ENCODE results near the gene ICA1.

Gene ICA1

DNA sequence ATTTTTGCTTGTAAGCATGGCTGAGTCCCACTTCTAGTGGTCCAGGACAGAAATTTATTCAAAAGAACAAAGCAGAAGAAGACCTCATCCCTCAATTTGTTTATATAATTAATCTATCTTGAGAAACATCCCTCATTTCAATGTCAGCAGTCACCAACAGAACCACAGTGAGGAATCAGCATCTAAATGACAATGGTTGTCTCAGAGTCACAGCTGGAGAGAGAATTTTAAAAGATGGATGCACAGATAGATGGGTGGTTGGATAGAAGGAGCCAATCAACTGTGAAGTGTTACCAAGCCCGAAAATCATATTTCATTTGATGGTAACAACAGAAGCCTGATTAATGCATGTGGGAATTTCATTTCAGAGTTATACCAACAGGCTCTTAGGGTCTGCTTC lies 55.0 kb downstream of the ICA1 start:
- Histone ChIP-seq H3K4me3 (ENCODE audit: low read length) (no peak overlapping the region), H3K4me2 (ENCODE audit: low read length) (no peak overlapping the region), H3K36me3 (ENCODE audit: insufficient read depth, low read length) (no peaks in the 10 kb centered on the region), H3K9ac (ENCODE audit: low read depth, low read length) (no peak overlapping the region), H3K4me1 (ENCODE audit: control insufficient read depth, insufficient read depth, low read length) (no peaks in the 10 kb centered on the region), H3K9me3 (replicated peaks; ENCODE audit: low read length) (no peaks in the 10 kb centered on the region), H3K27me3 (ENCODE audit: control insufficient read depth, insufficient read depth, low read length) (no peaks in the 10 kb centered on the region)

DNA sequence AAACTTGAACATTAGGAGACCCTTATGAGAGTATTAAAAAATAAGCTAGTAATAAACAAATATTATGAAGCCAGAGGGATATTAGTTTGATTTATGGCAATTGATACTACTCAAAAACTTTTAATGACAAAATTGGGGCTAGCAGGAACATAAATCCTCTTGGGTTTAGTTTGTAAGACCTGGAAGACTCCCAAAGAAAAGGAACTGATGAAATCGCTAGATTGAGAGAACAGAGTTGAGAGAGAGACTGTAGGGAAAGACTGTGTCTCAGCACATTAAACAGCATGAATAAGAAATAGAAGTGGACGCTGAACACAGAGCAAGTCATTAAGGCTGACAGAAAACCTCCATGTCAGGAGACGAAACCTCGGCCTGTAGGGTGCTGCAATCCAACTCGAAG lies 56.4 kb downstream of the ICA1 start:
- H3K36me3 ChIP-seq (ENCODE audit: insufficient read depth, low read length) = no peaks in the 10 kb centered on the region
- H3K4me3 ChIP-seq (ENCODE audit: low read length) = no peak overlapping the region
- no peaks in the 10 kb centered on the region for H3K4me1 ChIP-seq (ENCODE audit: control insufficient read depth, insufficient read depth, low read length)
- no peaks in the 10 kb centered on the region for H3K27me3 ChIP-seq (ENCODE audit: control insufficient read depth, insufficient read depth, low read length)
- H3K9me3 ChIP-seq (replicated peaks; ENCODE audit: low read length) = no peaks in the 10 kb centered on the region
- no peak overlapping the region for H3K4me2 ChIP-seq (ENCODE audit: low read length)
- H3K9ac ChIP-seq (ENCODE audit: low read depth, low read length) = no peak overlapping the region

DNA sequence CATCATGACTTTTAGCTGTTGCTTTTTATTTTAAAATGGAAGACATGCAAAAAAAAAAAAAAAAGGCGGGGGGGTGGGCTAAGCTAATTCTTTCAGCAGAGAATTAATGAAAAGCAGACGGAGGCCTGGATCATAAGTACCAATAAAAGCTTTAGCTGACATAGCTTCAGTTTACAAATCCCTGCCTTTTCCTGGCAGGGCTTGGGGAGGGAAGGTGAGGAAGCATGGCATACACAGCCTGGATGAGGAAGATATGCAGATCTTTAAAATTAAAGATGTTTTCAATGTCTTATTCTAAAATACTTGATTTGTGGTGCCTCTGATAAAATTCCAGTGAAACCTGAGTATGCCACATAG lies 57.0 kb downstream of the ICA1 start:
- Histone ChIP-seq H3K9me3 (replicated peaks; ENCODE audit: low read length) (no peaks in the 10 kb centered on the region), H3K36me3 (ENCODE audit: insufficient read depth, low read length) (no peaks in the 10 kb centered on the region), H3K9ac (ENCODE audit: low read depth, low read length) (no peak overlapping the region), H3K4me1 (ENCODE audit: control insufficient read depth, insufficient read depth, low read length) (no peaks in the 10 kb centered on the region), H3K27me3 (ENCODE audit: control insufficient read depth, insufficient read depth, low read length) (no peaks in the 10 kb centered on the region), H3K4me3 (ENCODE audit: low read length) (no peak overlapping the region), H3K4me2 (ENCODE audit: low read length) (no peak overlapping the region)

DNA sequence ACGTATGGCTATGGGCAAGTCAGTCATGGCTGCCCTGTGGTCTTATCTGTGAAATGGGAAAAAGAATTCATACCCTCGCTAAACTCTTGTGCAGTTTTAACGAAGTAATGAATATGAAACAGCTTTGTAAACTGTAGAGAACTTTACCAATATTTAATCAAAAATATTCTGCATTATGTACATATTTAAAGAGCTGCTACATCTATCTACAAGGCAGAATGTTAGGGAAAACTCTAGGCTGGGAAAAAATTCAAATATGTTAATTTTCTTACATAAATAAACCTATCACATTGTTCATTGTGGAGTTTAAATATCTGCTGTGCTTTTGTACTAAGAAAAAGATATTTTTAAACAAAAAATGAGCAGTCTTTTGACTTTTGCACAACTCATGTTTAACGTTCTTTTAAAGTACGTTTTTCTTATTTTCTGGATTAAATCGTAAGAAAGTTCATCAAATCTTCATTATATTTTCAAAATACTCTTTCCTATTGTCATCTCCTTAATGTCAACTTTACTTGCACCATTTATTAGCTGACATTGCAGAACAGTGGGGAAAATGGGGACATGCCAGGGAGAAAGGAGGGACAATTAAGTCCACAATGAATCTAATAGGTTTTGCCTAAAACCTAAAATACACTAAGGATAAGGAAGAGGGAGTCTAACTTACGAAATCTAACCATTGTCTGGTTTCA lies 57.5 kb downstream of the ICA1 start:
- no peak overlapping the region for H3K4me3 ChIP-seq (ENCODE audit: low read length)
- no peak overlapping the region for H3K9ac ChIP-seq (ENCODE audit: low read depth, low read length)

DNA sequence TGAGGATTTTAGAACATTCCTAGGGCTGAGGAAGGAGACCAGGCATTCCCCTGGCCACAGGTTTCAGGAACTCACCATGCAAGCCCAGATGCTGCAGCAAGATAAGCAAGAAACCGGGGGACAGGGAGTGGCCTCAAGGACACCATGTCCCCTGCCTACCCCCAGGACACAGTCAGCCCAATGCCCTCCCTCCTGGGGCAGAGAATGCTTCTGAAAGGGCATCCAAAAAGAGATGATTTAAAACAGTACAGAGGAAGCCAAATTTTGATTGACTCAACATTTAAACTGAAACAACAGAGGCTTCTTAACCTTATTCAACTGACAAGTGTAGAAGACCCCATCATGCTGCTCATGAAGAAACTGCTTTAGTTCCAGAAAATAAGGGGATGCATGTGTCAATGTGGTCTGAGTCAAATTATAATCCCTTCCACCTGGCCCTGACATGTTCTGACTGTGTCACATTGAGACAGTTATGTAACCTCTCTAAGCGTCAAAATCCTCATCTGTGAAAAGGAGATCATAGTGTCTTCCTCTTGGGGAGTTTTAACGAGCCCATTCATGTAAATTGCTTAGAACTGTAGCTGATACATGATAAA lies 60.0 kb downstream of the ICA1 start:
- H3K4me3 ChIP-seq (ENCODE audit: low read length) = no peak overlapping the region
- H3K4me2 ChIP-seq (ENCODE audit: low read length) = no peak overlapping the region
- no peaks in the 10 kb centered on the region for H3K27me3 ChIP-seq (ENCODE audit: control insufficient read depth, insufficient read depth, low read length)
- no peaks in the 10 kb centered on the region for H3K4me1 ChIP-seq (ENCODE audit: control insufficient read depth, insufficient read depth, low read length)
- no peaks in the 10 kb centered on the region for H3K36me3 ChIP-seq (ENCODE audit: insufficient read depth, low read length)
- no peak overlapping the region for H3K9ac ChIP-seq (ENCODE audit: low read depth, low read length)
- H3K9me3 ChIP-seq (replicated peaks; ENCODE audit: low read length) = no peaks in the 10 kb centered on the region

More for the DNA sequence above, 57.5 kb downstream of the ICA1 start:
- Histone ChIP-seq H3K4me2 (ENCODE audit: low read length) (no peak overlapping the region), H3K27me3 (ENCODE audit: control insufficient read depth, insufficient read depth, low read length) (no peaks in the 10 kb centered on the region), H3K36me3 (ENCODE audit: insufficient read depth, low read length) (no peaks in the 10 kb centered on the region), H3K9me3 (replicated peaks; ENCODE audit: low read length) (no peaks in the 10 kb centered on the region), H3K4me1 (ENCODE audit: control insufficient read depth, insufficient read depth, low read length) (no peaks in the 10 kb centered on the region)

DNA sequence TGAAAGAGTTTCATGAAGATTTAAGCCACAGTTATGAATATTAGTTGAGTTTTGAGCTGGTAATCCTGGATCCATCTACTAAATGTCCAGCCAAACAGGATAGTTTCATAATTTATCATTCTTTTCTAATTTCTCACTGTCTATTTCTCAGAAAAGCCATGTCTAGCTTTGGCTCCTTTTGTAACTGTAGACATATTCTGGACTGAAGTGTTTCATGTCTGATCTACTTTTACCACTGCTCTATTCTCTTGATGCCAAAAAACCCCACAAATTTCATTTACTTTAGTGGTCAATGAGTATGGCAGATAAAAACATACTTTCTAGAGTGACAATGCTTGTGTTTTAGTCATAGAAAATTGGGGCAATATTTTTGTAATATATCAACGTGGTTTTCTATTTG lies 61.2 kb downstream of the ICA1 start:
- Histone ChIP-seq H3K9ac (ENCODE audit: low read depth, low read length) (no peak overlapping the region), H3K36me3 (ENCODE audit: insufficient read depth, low read length) (no peaks in the 10 kb centered on the region), H3K9me3 (replicated peaks; ENCODE audit: low read length) (no peaks in the 10 kb centered on the region), H3K4me2 (ENCODE audit: low read length) (no peak overlapping the region), H3K27me3 (ENCODE audit: control insufficient read depth, insufficient read depth, low read length) (no peaks in the 10 kb centered on the region), H3K4me3 (ENCODE audit: low read length) (no peak overlapping the region), H3K4me1 (ENCODE audit: control insufficient read depth, insufficient read depth, low read length) (no peaks in the 10 kb centered on the region)

DNA sequence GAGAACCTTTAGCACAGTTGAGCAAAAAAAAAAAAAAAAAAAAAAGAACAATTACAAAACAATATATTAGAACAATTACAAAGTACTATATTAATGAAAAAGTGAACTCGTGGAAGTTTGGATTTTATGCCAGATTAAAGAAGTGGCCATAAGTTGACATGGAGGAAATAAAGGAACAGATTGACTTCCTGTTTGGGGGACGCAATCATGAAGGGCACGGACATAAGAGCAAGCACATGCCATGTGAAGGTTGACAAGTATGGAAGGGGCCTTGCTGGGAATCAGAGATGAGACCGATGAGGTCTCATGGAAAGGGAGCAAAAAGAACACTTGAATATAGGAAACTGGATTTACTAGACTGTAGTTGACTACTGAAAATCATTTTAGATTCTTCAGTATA lies 61.7 kb downstream of the ICA1 start:
- H3K4me2 ChIP-seq (ENCODE audit: low read length) = no peak overlapping the region
- no peaks in the 10 kb centered on the region for H3K9me3 ChIP-seq (replicated peaks; ENCODE audit: low read length)
- H3K27me3 ChIP-seq (ENCODE audit: control insufficient read depth, insufficient read depth, low read length) = no peaks in the 10 kb centered on the region
- no peaks in the 10 kb centered on the region for H3K4me1 ChIP-seq (ENCODE audit: control insufficient read depth, insufficient read depth, low read length)
- no peak overlapping the region for H3K9ac ChIP-seq (ENCODE audit: low read depth, low read length)
- no peak overlapping the region for H3K4me3 ChIP-seq (ENCODE audit: low read length)
- H3K36me3 ChIP-seq (ENCODE audit: insufficient read depth, low read length) = no peaks in the 10 kb centered on the region

DNA sequence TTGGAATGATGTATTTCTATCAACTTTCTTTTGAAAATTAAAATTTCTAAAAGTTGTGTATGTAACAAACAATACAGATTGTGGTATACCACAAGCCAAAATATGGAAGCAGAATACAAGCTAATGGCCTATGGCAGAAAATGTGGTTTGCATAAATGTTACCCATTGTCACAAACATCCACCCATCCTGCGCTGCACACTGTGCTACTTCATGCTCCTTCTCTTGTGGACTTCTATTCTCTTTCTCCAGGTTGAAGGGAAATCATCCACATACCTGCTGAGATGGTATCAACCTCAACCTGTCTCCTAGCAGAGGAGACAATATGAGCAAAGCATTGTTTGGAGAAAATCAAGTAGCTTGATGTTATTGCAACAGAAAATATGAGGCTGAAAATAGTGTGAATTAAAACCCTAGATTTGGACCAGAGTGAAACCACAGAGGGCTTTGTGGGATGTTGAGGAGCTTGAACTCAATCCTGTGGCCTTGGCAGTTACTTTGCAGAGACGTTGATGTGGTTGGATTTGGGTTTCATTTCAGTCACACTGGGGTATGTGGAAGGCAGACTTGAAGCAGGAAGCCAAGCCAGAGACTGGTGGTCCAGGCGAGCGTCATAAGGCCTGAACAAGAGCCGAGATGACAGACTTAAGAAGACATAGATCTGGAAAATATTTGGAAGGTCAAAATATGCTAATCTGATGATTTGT lies 63.8 kb downstream of the ICA1 start:
- no peak overlapping the region for H3K4me2 ChIP-seq (ENCODE audit: low read length)
- H3K4me3 ChIP-seq (ENCODE audit: low read length) = no peak overlapping the region
- H3K36me3 ChIP-seq (ENCODE audit: insufficient read depth, low read length) = no peaks in the 10 kb centered on the region
- H3K27me3 ChIP-seq (ENCODE audit: control insufficient read depth, insufficient read depth, low read length) = no peaks in the 10 kb centered on the region
- no peaks in the 10 kb centered on the region for H3K4me1 ChIP-seq (ENCODE audit: control insufficient read depth, insufficient read depth, low read length)
- H3K9ac ChIP-seq (ENCODE audit: low read depth, low read length) = no peak overlapping the region
- no peaks in the 10 kb centered on the region for H3K9me3 ChIP-seq (replicated peaks; ENCODE audit: low read length)

DNA sequence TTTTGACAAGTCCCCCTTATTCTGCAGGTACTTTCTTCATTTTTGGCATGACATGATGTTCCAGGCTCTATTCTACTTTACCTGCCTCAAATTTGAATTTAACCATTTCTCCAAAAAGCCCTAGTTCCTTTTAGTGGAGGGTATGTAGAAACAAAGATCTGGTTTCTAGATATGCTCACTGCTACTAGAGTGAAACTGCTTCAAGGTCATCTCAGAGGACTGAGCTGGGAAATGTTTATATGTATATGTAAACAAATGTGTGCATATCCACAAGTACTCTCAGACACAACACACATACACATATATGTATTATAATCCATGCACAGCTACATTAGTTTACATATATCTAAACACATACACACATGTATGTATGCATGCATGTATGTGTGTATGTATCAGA lies 69.1 kb downstream of the ICA1 start:
- no peak overlapping the region for H3K4me3 ChIP-seq (ENCODE audit: low read length)
- no peaks in the 10 kb centered on the region for H3K36me3 ChIP-seq (ENCODE audit: insufficient read depth, low read length)
- H3K4me1 ChIP-seq (ENCODE audit: control insufficient read depth, insufficient read depth, low read length) = no peaks in the 10 kb centered on the region
- no peak overlapping the region for H3K4me2 ChIP-seq (ENCODE audit: low read length)
- no peaks in the 10 kb centered on the region for H3K9me3 ChIP-seq (replicated peaks; ENCODE audit: low read length)
- H3K27me3 ChIP-seq (ENCODE audit: control insufficient read depth, insufficient read depth, low read length) = no peaks in the 10 kb centered on the region
- H3K9ac ChIP-seq (ENCODE audit: low read depth, low read length) = no peak overlapping the region

DNA sequence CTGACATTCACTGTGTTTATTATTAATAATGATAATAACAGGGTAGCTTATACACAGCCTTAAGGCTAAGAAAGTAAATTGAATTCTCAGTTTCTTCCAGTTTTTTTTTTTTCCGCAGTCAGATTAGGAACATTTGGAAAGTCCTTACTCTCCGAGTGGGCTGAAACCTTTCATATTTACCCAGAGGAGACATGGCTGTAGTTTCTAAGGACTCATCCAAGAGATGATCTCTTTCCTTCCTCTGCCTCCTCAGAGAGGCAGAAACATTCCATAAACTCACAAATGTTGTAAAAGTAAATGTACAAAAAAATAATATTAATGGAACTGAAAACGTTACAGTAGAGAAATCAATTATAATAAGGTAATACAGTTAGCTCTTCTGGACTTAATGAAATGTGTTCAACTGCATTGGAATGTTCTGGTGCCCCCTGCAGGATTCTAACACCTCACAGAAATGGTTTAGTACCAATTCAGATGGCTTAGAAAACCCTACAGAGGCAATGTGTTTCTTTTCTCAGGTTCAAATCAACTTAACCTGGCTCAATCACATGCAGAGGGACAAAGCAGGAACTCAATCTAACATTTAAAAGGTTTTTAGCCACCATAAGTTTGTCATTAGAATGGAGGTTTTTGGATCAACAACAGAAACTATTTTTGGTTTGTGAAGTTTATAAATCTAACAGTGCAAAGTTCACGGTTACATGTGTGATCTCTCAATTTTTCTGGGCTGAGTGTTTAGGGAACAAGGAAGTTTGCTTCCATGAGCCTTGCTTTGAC lies 71.7 kb downstream of the ICA1 start:
- no peaks in the 10 kb centered on the region for H3K9me3 ChIP-seq (replicated peaks; ENCODE audit: low read length)
- no peaks in the 10 kb centered on the region for H3K27me3 ChIP-seq (ENCODE audit: control insufficient read depth, insufficient read depth, low read length)
- H3K9ac ChIP-seq (ENCODE audit: low read depth, low read length) = no peak overlapping the region
- H3K4me3 ChIP-seq (ENCODE audit: low read length) = no peak overlapping the region
- no peak overlapping the region for H3K4me2 ChIP-seq (ENCODE audit: low read length)
- no peaks in the 10 kb centered on the region for H3K4me1 ChIP-seq (ENCODE audit: control insufficient read depth, insufficient read depth, low read length)
- H3K36me3 ChIP-seq (ENCODE audit: insufficient read depth, low read length) = no peaks in the 10 kb centered on the region

DNA sequence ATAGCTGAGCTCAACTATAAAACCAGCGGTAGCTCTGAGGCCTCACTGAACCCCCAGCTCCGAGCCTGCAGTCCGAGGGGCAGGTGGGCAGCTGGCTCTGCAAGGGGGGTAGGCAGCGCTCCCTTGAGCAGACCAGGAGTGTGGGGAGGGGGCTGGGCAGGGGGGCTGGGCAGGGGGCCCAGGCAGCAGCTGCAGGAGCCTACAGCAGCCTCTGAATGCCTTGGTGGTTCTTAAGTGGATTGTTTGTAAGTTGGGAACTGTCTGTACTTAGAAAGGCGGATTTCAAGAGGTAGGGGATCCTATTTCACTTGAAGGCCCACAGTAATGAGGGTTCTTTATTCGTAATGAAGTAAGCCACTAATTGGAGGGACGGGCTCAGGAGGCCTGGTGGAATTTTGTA lies 72.3 kb downstream of the ICA1 start:
- Histone ChIP-seq H3K4me1 (ENCODE audit: control insufficient read depth, insufficient read depth, low read length) (no peaks in the 10 kb centered on the region), H3K36me3 (ENCODE audit: insufficient read depth, low read length) (no peaks in the 10 kb centered on the region), H3K9ac (ENCODE audit: low read depth, low read length) (no peak overlapping the region), H3K9me3 (replicated peaks; ENCODE audit: low read length) (no peaks in the 10 kb centered on the region), H3K27me3 (ENCODE audit: control insufficient read depth, insufficient read depth, low read length) (no peaks in the 10 kb centered on the region), H3K4me2 (ENCODE audit: low read length) (no peak overlapping the region), H3K4me3 (ENCODE audit: low read length) (no peak overlapping the region)
